H1 (cell line): ENCODE data around the gene DNAJB11. TPM values are rescaled to one million over a fixed set of nuclear protein-coding genes. Genes with fewer than 3 reads are reported as not detected.

ENCODE experiments used
- CTCF ChIA-PET: fragments of 300-600 bp; sonication (Branson Sonifier 250); formaldehyde crosslinking; loops from one replicate; lab custom pipeline; 2021; ENCODE audit not compliant: partially characterized antibody; lab: Charles Lee
- POLR2A ChIA-PET: fragments of 300-600 bp; sonication (Branson Sonifier 250); formaldehyde crosslinking; loops from one replicate; lab custom pipeline; 2021; ENCODE audit warnings: inconsistent platforms; ENCODE audit not compliant: partially characterized antibody; lab: Charles Lee
- DNase-seq, 2 experiments: peaks; one replicate each; pipeline versions ENCODE4 v3.0.0 to v3.0.0-alpha.2; 2010 to 2022; ENCODE audit warnings: low spot score in 2 of 2, low read depth in 1 of 2, mixed read lengths in 1 of 2
- FAIRE-seq: peaks from 2 replicates; lab custom pipeline; 2011; peaks lifted over from hg19 to GRCh38; lab: Jason Lieb, UNC
- H2AFZ ChIP-seq: 2 replicates; pipeline ENCODE4 v1.8.1; 2012; ENCODE audit warnings: low read length, inconsistent platforms
- H2AK5ac ChIP-seq: 2 replicates; pipeline ENCODE4 v1.6.1; 2013; ENCODE audit warnings: low read depth, low read length
- H2BK120ac ChIP-seq: replicated peaks from 2 replicates; pipeline ENCODE3; 2013; ENCODE audit warnings: low read depth, low read length, inconsistent platforms
- H2BK12ac ChIP-seq: 2 replicates; pipeline ENCODE4 v1.6.1; 2013; ENCODE audit warnings: low read depth, low read length
- H2BK15ac ChIP-seq: 2 replicates; pipeline ENCODE4 v1.6.1; 2013; ENCODE audit warnings: low read length
- H2BK20ac ChIP-seq: 2 replicates; pipeline ENCODE4 v1.6.1; 2013; ENCODE audit warnings: low read length
- H2BK5ac ChIP-seq: 2 replicates; pipeline ENCODE4 v1.6.1; 2013; ENCODE audit warnings: low read depth, low read length
- H3K14ac ChIP-seq: 2 replicates; pipeline ENCODE4 v1.6.1; 2013; ENCODE audit warnings: inconsistent platforms; ENCODE audit not compliant: insufficient read length
- H3K18ac ChIP-seq: 2 replicates; pipeline ENCODE4 v1.6.1; 2013; ENCODE audit warnings: low read length; ENCODE audit errors: extremely low read depth
- H3K23ac ChIP-seq: 2 replicates; pipeline ENCODE4 v1.6.1; 2013; ENCODE audit warnings: inconsistent platforms; ENCODE audit not compliant: insufficient read length
- H3K23me2 ChIP-seq: 2 replicates; pipeline ENCODE4 v1.6.1; 2013; ENCODE audit warnings: low read depth, low read length
- H3K27ac ChIP-seq: 2 replicates; pipeline ENCODE4 v1.6.1; 2011; ENCODE audit warnings: low read depth, low read length, inconsistent platforms
- H3K27me3 ChIP-seq, 4 experiments: replicated peaks in 1 of 4; 1 replicate in 1 of 4; 2 replicates in 3 of 4; pipeline versions ENCODE4 v1.6.1 to v1.8.1; 2011 to 2013; ENCODE audit warnings: low read length in 3 of 4, mild to moderate bottlenecking in 3 of 4, inconsistent platforms in 2 of 4, mixed read lengths in 2 of 4, moderate library complexity in 1 of 4; ENCODE audit not compliant: control insufficient read depth in 3 of 4, insufficient read depth in 3 of 4; ENCODE audit errors: extremely low read depth in 1 of 4
- H3K36me3 ChIP-seq, 4 experiments: 2 replicates each; pipeline versions ENCODE4 v1.6.1 to v1.8.1; 2011 to 2013; ENCODE audit warnings: mild to moderate bottlenecking in 4 of 4, low read length in 3 of 4, moderate library complexity in 2 of 4, control low read depth in 1 of 4, inconsistent platforms in 1 of 4; ENCODE audit not compliant: insufficient read depth in 4 of 4, control insufficient read depth in 2 of 4
- H3K4ac ChIP-seq: replicated peaks from 2 replicates; pipeline ENCODE3; 2013; ENCODE audit warnings: low read length, low read depth, mixed read lengths, inconsistent platforms; ENCODE audit not compliant: insufficient read length
- H3K4me1 ChIP-seq, 4 experiments: replicated peaks in 1 of 4; 1 replicate in 1 of 4; 2 replicates in 3 of 4; pipeline versions ENCODE4 v1.6.1 to v1.8.1; 2011 to 2013; ENCODE audit warnings: low read length in 3 of 4, inconsistent platforms in 2 of 4, mixed read lengths in 1 of 4; ENCODE audit not compliant: insufficient read depth in 4 of 4, control insufficient read depth in 3 of 4
- H3K4me2 ChIP-seq, 2 experiments: 2 replicates each; pipeline versions ENCODE4 v1.6.1 to v1.8.1; 2011 to 2013; ENCODE audit warnings: low read depth in 2 of 2, low read length in 2 of 2, control low read depth in 1 of 2, inconsistent platforms in 1 of 2, mild to moderate bottlenecking in 1 of 2; ENCODE audit not compliant: insufficient read depth in 1 of 2
- H3K4me3 ChIP-seq, 4 experiments: fragments of 200-600, 300-600 bp in 1 of 4; sonication (generic), shearing (Covaris generic), sonication (Bioruptor Twin) in 1 of 4; 2 replicates each; pipeline versions ENCODE4 v1.5.1 to v1.8.1; 2011 to 2016; ENCODE audit warnings: low read length in 4 of 4, low read depth in 3 of 4, control low read depth in 2 of 4, inconsistent platforms in 2 of 4, mild to moderate bottlenecking in 2 of 4, mixed read lengths in 1 of 4, moderate library complexity in 1 of 4; ENCODE audit not compliant: insufficient read depth in 2 of 4; ENCODE audit errors: extremely low read depth in 1 of 4
- H3K56ac ChIP-seq: replicated peaks from 2 replicates; pipeline ENCODE3; 2013; ENCODE audit warnings: low read depth, mild to moderate bottlenecking, mixed read lengths, low read length, inconsistent platforms; ENCODE audit not compliant: insufficient read length
- H3K79me1 ChIP-seq: 2 replicates; pipeline ENCODE4 v1.6.1; 2013; ENCODE audit warnings: low read depth, low read length, control low read depth
- H3K79me2 ChIP-seq, 2 experiments: 2 replicates each; pipeline versions ENCODE4 v1.6.1 to v1.8.1; 2012 to 2013; ENCODE audit warnings: low read length in 2 of 2, mild to moderate bottlenecking in 2 of 2, inconsistent platforms in 1 of 2; ENCODE audit not compliant: insufficient read depth in 2 of 2, control insufficient read depth in 1 of 2
- H3K9ac ChIP-seq, 4 experiments: replicated peaks in 1 of 4; 1 replicate in 1 of 4; 2 replicates in 3 of 4; pipeline versions ENCODE4 v1.6.1 to v1.8.1; 2011 to 2013; ENCODE audit warnings: low read depth in 3 of 4, low read length in 3 of 4, control low read depth in 2 of 4, mild to moderate bottlenecking in 2 of 4, moderate library complexity in 2 of 4, inconsistent platforms in 1 of 4; ENCODE audit errors: extremely low read depth in 1 of 4
- H3K9me3 ChIP-seq, 2 experiments: 2 replicates each; pipeline versions ENCODE4 v1.6.1 to v1.8.1; 2012 to 2013; ENCODE audit warnings: mild to moderate bottlenecking in 2 of 2, moderate library complexity in 2 of 2, control low read depth in 1 of 2, inconsistent platforms in 1 of 2, low read depth in 1 of 2, low read length in 1 of 2, mixed read lengths in 1 of 2; ENCODE audit not compliant: insufficient read depth in 2 of 2
- H4K20me1 ChIP-seq, 2 experiments: replicated peaks in 1 of 2; 2 replicates each; pipeline versions ENCODE3 to v1.8.1; 2011 to 2013; ENCODE audit warnings: inconsistent platforms in 2 of 2, low read length in 2 of 2, mild to moderate bottlenecking in 1 of 2; ENCODE audit not compliant: insufficient read depth in 2 of 2, control insufficient read depth in 1 of 2
- H4K5ac ChIP-seq: 2 replicates; pipeline ENCODE4 v1.6.1; 2013; ENCODE audit warnings: low read length, low read depth, mixed read lengths, inconsistent platforms; ENCODE audit not compliant: insufficient read length
- H4K8ac ChIP-seq: 2 replicates; pipeline ENCODE4 v1.8.0; 2013; ENCODE audit warnings: mild to moderate bottlenecking, moderate library complexity, low read length, inconsistent platforms; ENCODE audit not compliant: insufficient read depth; ENCODE audit errors: extremely low read depth
- H4K91ac ChIP-seq: replicated peaks from 2 replicates; pipeline ENCODE3; 2013; ENCODE audit warnings: low read length, mixed read lengths, inconsistent platforms; ENCODE audit not compliant: insufficient read length
- ASH2L ChIP-seq: fragments of 200-600, 300-600 bp; sonication (generic); IDR thresholded peaks from one replicate; pipeline ENCODE4 v1.7.1; 2017; ENCODE audit warnings: low read length
- BRCA1 ChIP-seq: IDR thresholded peaks from 2 replicates; pipeline ENCODE4 v1.6.1; 2012; ENCODE audit warnings: low read depth, low read length, improper control_type of control experiment
- CBX8 ChIP-seq: fragments of 300-800, 300-1000 bp; sonication (generic); IDR thresholded peaks from 2 replicates; pipeline ENCODE4 v1.7.1; 2016; ENCODE audit warnings: low read depth, low read length, borderline replicate concordance
- JUND ChIP-seq: IDR thresholded peaks from 2 replicates; pipeline ENCODE4 v1.6.1; 2011; ENCODE audit warnings: mild to moderate bottlenecking, improper control_type of control experiment, low read length
- MAX ChIP-seq: IDR thresholded peaks from 2 replicates; pipeline ENCODE4 v1.6.1; 2012; ENCODE audit warnings: inconsistent platforms
- NANOG ChIP-seq: IDR thresholded peaks from 2 replicates; pipeline ENCODE4 v1.6.1; 2011; ENCODE audit warnings: low read length, low read depth, mild to moderate bottlenecking, inconsistent platforms; ENCODE audit not compliant: insufficient read depth, poor library complexity, severe bottlenecking
- PHF8 ChIP-seq: fragments of 200-600 bp; sonication (generic); conservative IDR thresholded peaks from 2 replicates; pipeline ENCODE4 v1.7.1; 2012; ENCODE audit warnings: low read depth, mild to moderate bottlenecking, inconsistent platforms, low read length, moderate library complexity
- RBBP5 ChIP-seq: IDR thresholded peaks from 2 replicates; pipeline ENCODE4 v1.7.1; 2012; ENCODE audit warnings: low read depth, mild to moderate bottlenecking, inconsistent platforms, low read length, moderate library complexity, borderline replicate concordance
- RFX5 ChIP-seq: IDR thresholded peaks from 2 replicates; pipeline ENCODE4 v1.6.1; 2011; ENCODE audit warnings: low read depth, low read length, improper control_type of control experiment, borderline replicate concordance
- WGBS, 2 experiments: shearing (Covaris generic) in 1 of 2; methylation state at CpG; one replicate each; pipeline versions ENCODE4 v1.1.6 to v1.1.7; 2013 to 2015; ENCODE audit warnings: low lambda C conversion rate in 2 of 2, mixed read lengths in 2 of 2, inconsistent platforms in 1 of 2, low coverage in 1 of 2, missing lambda C conversion rate in 1 of 2; ENCODE audit not compliant: insufficient replicate concordance in 2 of 2, insufficient coverage in 1 of 2, insufficient read length in 1 of 2; ENCODE audit errors: extremely low coverage in 1 of 2, missing lambda C conversion rate in 1 of 2; 5-methylcytosine and 5-hydroxymethylcytosine counted together
- polyA plus RNA-seq, 7 experiments: library from polyadenylated mRNA; depleted of rRNA in 3 of 7; stranded (reverse) in 5 of 7; unstranded in 2 of 7; fragments of >200 nt in 5 of 7; fragments of 200-250 nt in 2 of 7; gene quantifications; 1 replicate in 5 of 7; 2 replicates in 1 of 7; 4 replicates in 1 of 7; pipeline versions ENCODE4 v1.2.1 to v1.2.3, GENCODE V29; 2011 to 2013; ENCODE audit warnings: missing spikeins in 2 of 7, mixed read lengths in 2 of 7
- total RNA-seq: library from RNA; stranded (reverse); fragmentation: NEBNext Ultra II Directional; extraction: Animal tissue kit (Norgen Biotek cat#: 25700); gene quantifications from 2 replicates; pipeline ENCODE4 v1.2.1, GENCODE V29; 2021

DNAJB11 gene
- total and polyA plus RNA-seq, 2 of the 8 experiments (the other 6 are each of a cell fraction or from before 2014, with no cell fraction given) = 14.6 to 63.9 TPM

GRCh38 chr3:186612065-186612464, 41.5 kb downstream of the DNAJB11 start:
- H3K9ac ChIP-seq = no peak overlapping the region
- WGBS, 2 experiments = 86% methylated on average over 5 of the region's 5 CpGs; no CpG with 5 or more reads in 1 of the 2 experiments
- TF ChIP-seq NANOG (no peak), RFX5 (no peak), JUND (no peak), CBX8 (no peak), RBBP5 (no peak), MAX (no peak), PHF8 (no peak), BRCA1 (no peak), ASH2L (no peak)
- H3K79me1 ChIP-seq = no peaks in the 10 kb centered on the region
- no peak overlapping the region for H2AFZ ChIP-seq
- H3K4me1 ChIP-seq = peaks cover 0 to 5% (median 4%) of the 10 kb centered on the region in 4 experiments; a peak in 6 of 7 replicates
- H3K23me2 ChIP-seq = no peaks in the 10 kb centered on the region
- H3K27ac ChIP-seq = no peak overlapping the region
- FAIRE-seq (no peak), DNase-seq (no peak)
- H4K5ac ChIP-seq = no peak overlapping the region
- H4K91ac ChIP-seq = no peak overlapping the region
- no peak overlapping the region for H2BK20ac ChIP-seq
- no peaks in the 10 kb centered on the region for H3K27me3 ChIP-seq
- H3K36me3 ChIP-seq = no peaks in the 10 kb centered on the region
- no peaks in the 10 kb centered on the region for H4K20me1 ChIP-seq
- no peak overlapping the region for H3K56ac ChIP-seq
- H3K4me3 ChIP-seq = no peak overlapping the region
- H2BK5ac ChIP-seq = no peak overlapping the region
- H2AK5ac ChIP-seq = no peak overlapping the region
- H3K9me3 ChIP-seq = no peaks in the 10 kb centered on the region
- H3K14ac ChIP-seq = no peak overlapping the region
- H3K18ac ChIP-seq = no peak overlapping the region
- no peak overlapping the region for H3K23ac ChIP-seq
- no peaks in the 10 kb centered on the region for H3K79me2 ChIP-seq
- no peak overlapping the region for H4K8ac ChIP-seq
- CTCF ChIA-PET = interaction anchor here (0.7 to 12.9 kb wide), 7 partner anchors 13 to 137 kb away, joined by 3 to 333 read pairs (median 34); no protein-coding TSS in a partner anchor
- no peak overlapping the region for H2BK120ac ChIP-seq
- H2BK15ac ChIP-seq = no peak overlapping the region
- POLR2A ChIA-PET = interaction anchor here (6.2 kb wide), 1 partner anchor 172 kb away, joined by 87 read pairs; the partner anchor contains the start of gene EIF4A2
- no peak overlapping the region for H3K4ac ChIP-seq
- no peak overlapping the region for H2BK12ac ChIP-seq
- no peak overlapping the region for H3K4me2 ChIP-seq
